Epithelial cell of prostate (primary cell): ENCODE measurements around the gene TBXAS1.

Experiments
- DNase-seq: peaks from one replicate; pipeline ENCODE4 v3.0.0-alpha.2; 2011; ENCODE audit warnings: low read depth, low spot score
- H3K27ac ChIP-seq: fragments of 450-650 bp; 2 replicates; pipeline ENCODE4 v1.5.1; 2017; ENCODE audit warnings: mild to moderate bottlenecking

Gene TBXAS1

GRCh38 chr7:139829025-139829774 is at the start of gene TBXAS1:
TSS of gene TBXAS1 (plus strand) at chr7:139829264. CDS start at chr7:139829391, 127 bp downstream.
- DNase-seq = no peak
- no peak within 1 kb of the TSS for H3K27ac ChIP-seq

- no peak for DNase-seq
- no peak overlapping the region for H3K27ac ChIP-seq
These were observed 46.1 kb upstream of the TBXAS1 start for GRCh38 chr7:139782932-139783331.

GRCh38 chr7:139783647-139784385 is 45.2 kb upstream of the TBXAS1 start:
- peak overlapping the region; percentile 22 for H3K27ac ChIP-seq
- peak; percentile 70 for DNase-seq

- peak; percentile 34 for DNase-seq
- peak overlapping the region; percentile 22 for H3K27ac ChIP-seq
These were observed 44.4 kb upstream of the TBXAS1 start for GRCh38 chr7:139784648-139785047.

GRCh38 chr7:139791316-139791715 is 37.7 kb upstream of the TBXAS1 start:
- no peak for DNase-seq
- H3K27ac ChIP-seq = no peak overlapping the region

- no peak for DNase-seq
- H3K27ac ChIP-seq = no peak overlapping the region
These were observed 31.5 kb upstream of the TBXAS1 start for GRCh38 chr7:139797607-139798006.

GRCh38 chr7:139798221-139798620 is 30.8 kb upstream of the TBXAS1 start:
- H3K27ac ChIP-seq = no peak overlapping the region
- peak; percentile 31 for DNase-seq

- no peak overlapping the region for H3K27ac ChIP-seq
- no peak for DNase-seq
These were observed 30.2 kb upstream of the TBXAS1 start for GRCh38 chr7:139798892-139799291.

- no peak overlapping the region for H3K27ac ChIP-seq
- no peak for DNase-seq
These were observed 29.5 kb upstream of the TBXAS1 start for GRCh38 chr7:139799586-139799985.

GRCh38 chr7:139804571-139804970 is 24.5 kb upstream of the TBXAS1 start:
- DNase-seq = no peak
- no peak overlapping the region for H3K27ac ChIP-seq

GRCh38 chr7:139807009-139807408 is 22.1 kb upstream of the TBXAS1 start:
- no peak for DNase-seq
- no peak overlapping the region for H3K27ac ChIP-seq

- no peak for DNase-seq
- no peak overlapping the region for H3K27ac ChIP-seq
These were observed 20.6 kb upstream of the TBXAS1 start for GRCh38 chr7:139808427-139808826.

GRCh38 chr7:139808846-139809442 is 20.1 kb upstream of the TBXAS1 start:
- no peak overlapping the region for H3K27ac ChIP-seq
- no peak for DNase-seq

GRCh38 chr7:139811066-139811465 is 18.0 kb upstream of the TBXAS1 start:
- DNase-seq = no peak

GRCh38 chr7:139813151-139813550 is 15.9 kb upstream of the TBXAS1 start:
- no peak overlapping the region for H3K27ac ChIP-seq
- DNase-seq = no peak

More at GRCh38 chr7:139811066-139811465, 18.0 kb upstream of the TBXAS1 start:
- H3K27ac ChIP-seq = no peak overlapping the region

- no peak overlapping the region for H3K27ac ChIP-seq
- no peak for DNase-seq
These were observed 15.4 kb upstream of the TBXAS1 start for GRCh38 chr7:139813689-139814088.

GRCh38 chr7:139817249-139817648 is 11.8 kb upstream of the TBXAS1 start:
- DNase-seq = no peak
- no peak overlapping the region for H3K27ac ChIP-seq

- H3K27ac ChIP-seq = no peak overlapping the region
- peak; percentile 72 for DNase-seq
These were observed 9.0 kb upstream of the TBXAS1 start for GRCh38 chr7:139820089-139820488.

GRCh38 chr7:139821349-139822105 is 7.5 kb upstream of the TBXAS1 start:
- DNase-seq = no peak
- H3K27ac ChIP-seq = no peak overlapping the region

GRCh38 chr7:139822855-139823254 is 6.2 kb upstream of the TBXAS1 start:
- H3K27ac ChIP-seq = no peak overlapping the region
- no peak for DNase-seq
